H9 (cell line): ENCODE results near the gene TMPRSS3. TPM values are rescaled to one million over a fixed set of nuclear protein-coding genes. Genes with fewer than 3 reads are reported as not detected.

Experiments
- DNase-seq: peaks from one replicate; pipeline ENCODE4 v3.0.0-alpha.2; 2017
- H2AFZ ChIP-seq: one replicate; pipeline ENCODE4 v1.6.1; 2013; ENCODE audit warnings: mild to moderate bottlenecking, low read length, control low read depth, moderate library complexity
- H2AK5ac ChIP-seq: 2 replicates; pipeline ENCODE4 v1.6.1; 2013; ENCODE audit warnings: low read length, control low read depth, mixed read lengths; ENCODE audit not compliant: insufficient read length
- H2BK120ac ChIP-seq: one replicate; pipeline ENCODE4 v1.6.1; 2013; ENCODE audit warnings: low read depth, mild to moderate bottlenecking, low read length, control low read depth, inconsistent platforms; ENCODE audit not compliant: poor library complexity, severe bottlenecking
- H2BK12ac ChIP-seq: 2 replicates; pipeline ENCODE4 v1.6.1; 2013; ENCODE audit warnings: low read length, control low read depth, mixed read lengths, low read depth; ENCODE audit not compliant: insufficient read length
- H2BK15ac ChIP-seq: 2 replicates; pipeline ENCODE4 v1.6.1; 2013; ENCODE audit warnings: low read depth, low read length, control low read depth
- H2BK20ac ChIP-seq: one replicate; pipeline ENCODE4 v1.6.1; 2013; ENCODE audit warnings: low read depth, mild to moderate bottlenecking, low read length, control low read depth, inconsistent platforms; ENCODE audit not compliant: poor library complexity, severe bottlenecking
- H2BK5ac ChIP-seq: 2 replicates; pipeline ENCODE4 v1.6.1; 2013; ENCODE audit warnings: low read length, control low read depth, mixed read lengths; ENCODE audit not compliant: insufficient read length
- H3K14ac ChIP-seq: 2 replicates; pipeline ENCODE4 v1.6.1; 2013; ENCODE audit warnings: low read length, control low read depth; ENCODE audit not compliant: insufficient read depth
- H3K18ac ChIP-seq: 2 replicates; pipeline ENCODE4 v1.6.1; 2013; ENCODE audit warnings: low read depth, mild to moderate bottlenecking, mixed read lengths, low read length, control low read depth; ENCODE audit not compliant: insufficient read length
- H3K23ac ChIP-seq: 2 replicates; pipeline ENCODE4 v1.6.1; 2013; ENCODE audit warnings: low read length, control low read depth, mixed read lengths, low read depth; ENCODE audit not compliant: insufficient read length
- H3K23me2 ChIP-seq: 2 replicates; pipeline ENCODE4 v1.6.1; 2013; ENCODE audit warnings: low read depth, mild to moderate bottlenecking, mixed read lengths, low read length, control low read depth; ENCODE audit not compliant: insufficient read length, poor library complexity, severe bottlenecking
- H3K27ac ChIP-seq: 2 replicates; pipeline ENCODE4 v1.5.1; 2013; ENCODE audit warnings: low read length, control low read depth, mixed read lengths, low read depth; ENCODE audit not compliant: insufficient read length
- H3K27me3 ChIP-seq: 2 replicates; pipeline ENCODE4 v1.6.1; 2013; ENCODE audit warnings: low read length, control low read depth, inconsistent platforms; ENCODE audit not compliant: insufficient read depth
- H3K4ac ChIP-seq: 2 replicates; pipeline ENCODE4 v1.6.1; 2013; ENCODE audit warnings: low read depth, mild to moderate bottlenecking, control low read depth, inconsistent platforms, low read length, moderate library complexity
- H3K4me1 ChIP-seq: 2 replicates; pipeline ENCODE4 v1.6.1; 2013; ENCODE audit warnings: low read length, control low read depth, inconsistent platforms; ENCODE audit not compliant: insufficient read depth
- H3K4me2 ChIP-seq: 2 replicates; pipeline ENCODE4 v1.6.1; 2013; ENCODE audit warnings: low read length, control low read depth, mixed read lengths; ENCODE audit not compliant: insufficient read length, insufficient read depth
- H3K56ac ChIP-seq: 2 replicates; pipeline ENCODE4 v1.6.1; 2013; ENCODE audit warnings: low read depth, mild to moderate bottlenecking, mixed read lengths, low read length, control low read depth; ENCODE audit not compliant: insufficient read length
- H3K79me1 ChIP-seq: 2 replicates; pipeline ENCODE4 v1.6.1; 2013; ENCODE audit warnings: low read depth, mild to moderate bottlenecking, moderate library complexity, low read length, control low read depth, inconsistent platforms; ENCODE audit not compliant: insufficient read depth, poor library complexity, severe bottlenecking
- H3K79me2 ChIP-seq: 2 replicates; pipeline ENCODE4 v1.6.1; 2013; ENCODE audit warnings: low read length, control low read depth, inconsistent platforms; ENCODE audit not compliant: insufficient read depth
- H3K9ac ChIP-seq: 2 replicates; pipeline ENCODE4 v1.6.1; 2013; ENCODE audit warnings: low read length, control low read depth, mixed read lengths; ENCODE audit not compliant: insufficient read length; ENCODE audit errors: extremely low read depth
- H3K9me3 ChIP-seq: one replicate; pipeline ENCODE4 v1.6.1; 2013; ENCODE audit warnings: low read depth, low read length, inconsistent platforms; ENCODE audit not compliant: control insufficient read depth
- H3T11ph ChIP-seq: one replicate; pipeline ENCODE4 v1.6.1; 2013; ENCODE audit warnings: mild to moderate bottlenecking, low read length, control low read depth, inconsistent platforms
- H4K20me1 ChIP-seq: one replicate; pipeline ENCODE4 v1.6.1; 2013; ENCODE audit not compliant: control insufficient read depth, insufficient read length, insufficient read depth
- H4K5ac ChIP-seq: 2 replicates; pipeline ENCODE4 v1.6.1; 2013; ENCODE audit warnings: low read depth, mild to moderate bottlenecking, mixed read lengths, low read length, control low read depth; ENCODE audit not compliant: insufficient read length
- H4K8ac ChIP-seq: replicated peaks from 2 replicates; pipeline ENCODE4 v1.6.1; 2013; ENCODE audit warnings: low read length, control low read depth, mixed read lengths, low read depth; ENCODE audit not compliant: insufficient read length
- H4K91ac ChIP-seq: 2 replicates; pipeline ENCODE4 v1.6.1; 2013; ENCODE audit warnings: low read depth, mild to moderate bottlenecking, moderate library complexity, mixed read lengths, low read length, control low read depth; ENCODE audit not compliant: insufficient read length
- H3K27ac Mint-ChIP-seq, 3 experiments: 2 replicates in 2 of 3; 3 replicates in 1 of 3; pipeline ENCODE4 v1.8.0; 2020 to 2021; ENCODE audit warnings: mixed read lengths in 3 of 3, mild to moderate bottlenecking in 1 of 3, moderate library complexity in 1 of 3
- H3K27me3 Mint-ChIP-seq: 2 replicates; pipeline ENCODE4 v1.8.0; 2021; ENCODE audit warnings: low read depth, mild to moderate bottlenecking, moderate library complexity, mixed read lengths
- H3K36me3 Mint-ChIP-seq, 3 experiments: 2 replicates in 2 of 3; 3 replicates in 1 of 3; pipeline ENCODE4 v1.8.0; 2020 to 2021; ENCODE audit warnings: low read depth in 3 of 3, mixed read lengths in 3 of 3; ENCODE audit not compliant: insufficient read depth in 1 of 3
- H3K4me1 Mint-ChIP-seq, 2 experiments: 2 replicates each; pipeline ENCODE4 v1.8.0; 2020; ENCODE audit warnings: mixed read lengths in 2 of 2
- H3K4me3 Mint-ChIP-seq, 2 experiments: 2 replicates in 1 of 2; 3 replicates in 1 of 2; pipeline ENCODE4 v1.8.0; 2020 to 2021; ENCODE audit warnings: mild to moderate bottlenecking in 2 of 2, mixed read lengths in 2 of 2, moderate library complexity in 1 of 2
- H3K9me3 Mint-ChIP-seq, 2 experiments: 2 replicates in 1 of 2; 3 replicates in 1 of 2; pipeline ENCODE4 v1.8.0; 2020; ENCODE audit warnings: mild to moderate bottlenecking in 2 of 2, mixed read lengths in 2 of 2, moderate library complexity in 1 of 2
- CTCF ChIP-seq: fragments of 200-600 bp; sonication (generic); conservative IDR thresholded peaks from 3 replicates; pipeline ENCODE4 v1.8.0; 2021; ENCODE audit warnings: antibody characterized with exemption, mild to moderate bottlenecking
- WGBS: extraction: QIAGEN DNeasy Blood & Tissue Kit; methylation state at CpG from one replicate; pipeline ENCODE4 v1.1.7; 2013; ENCODE audit warnings: missing lambda C conversion rate, low lambda C conversion rate, mixed read lengths; ENCODE audit not compliant: insufficient read length; ENCODE audit errors: extremely low coverage; 5-methylcytosine and 5-hydroxymethylcytosine counted together
- total RNA-seq: library from RNA; stranded (reverse); gene quantifications from 2 replicates; pipeline ENCODE4 v1.2.1, GENCODE V29; 2021

Gene TMPRSS3
- total RNA-seq, 1 experiment from 2014 or later = 0.31 TPM

- H3K36me3 Mint-ChIP-seq = no peaks in the 10 kb centered on the region; a peak in 1 of 7 replicates
- H3K27ac Mint-ChIP-seq = no peak overlapping the region
- Histone ChIP-seq H3K79me1 (no peaks in the 10 kb centered on the region), H4K5ac (no peak overlapping the region), H2BK20ac (no peak overlapping the region), H2BK12ac (no peak overlapping the region), H3K4me1 (peaks cover 6% of the 10 kb centered on the region; the same call in 1 of the 2 replicates), H3K4ac (no peak overlapping the region), H4K20me1 (no peaks in the 10 kb centered on the region), H3K9ac (no peak overlapping the region), H3K4me2 (no peak overlapping the region), H3K23me2 (no peaks in the 10 kb centered on the region), H3T11ph (no peak overlapping the region), H3K27me3 (no peaks in the 10 kb centered on the region), H2BK5ac (no peak overlapping the region), H3K79me2 (no peaks in the 10 kb centered on the region), H3K27ac (no peak overlapping the region), H3K23ac (no peak overlapping the region), H2AK5ac (no peak overlapping the region), H3K9me3 (no peaks in the 10 kb centered on the region), H3K56ac (no peak overlapping the region), H4K91ac (no peak overlapping the region), H2AFZ (no peak overlapping the region), H3K14ac (no peak overlapping the region), H2BK15ac (no peak overlapping the region), H4K8ac (no peak overlapping the region), H2BK120ac (no peak overlapping the region), H3K18ac (no peak overlapping the region)
- no peak for TF ChIP-seq CTCF
- no peak for DNase-seq
- WGBS = no CpG with 5 or more reads among the region's 17 CpGs
- H3K9me3 Mint-ChIP-seq = peaks cover 0 to 5% of the 10 kb centered on the region in 2 experiments; a peak in 1 of 5 replicates
- no peak overlapping the region for H3K4me3 Mint-ChIP-seq
- peaks cover 22% of the 10 kb centered on the region for H3K27me3 Mint-ChIP-seq
- H3K4me1 Mint-ChIP-seq = peaks cover 33 to 34% of the 10 kb centered on the region in 2 experiments
Observed at GRCh38 chr21:42392731-42393442, 3.0 kb downstream of the TMPRSS3 start.
